Pancreas (tissue), 10 donors: Measurements from ENCODE around the gene FAF1. TPM values are rescaled to one million over a fixed set of nuclear protein-coding genes. Genes with fewer than 3 reads are reported as not detected.

Source experiments
- ATAC-seq, 4 donors: fragments of 200-7000 bp; cut with Tn5 transposase; one replicate each; pipeline versions ENCODE4 v1.8.0 to v1.9.1; 2020; ENCODE audit warnings: mild to moderate bottlenecking in 4 of 4, moderate library complexity in 4 of 4
- DNase-seq, 6 donors: peaks; one replicate each; pipeline ENCODE4 v3.0.0-alpha.2; 2020
- FAIRE-seq: peaks from 2 replicates; lab custom pipeline; 2012; peaks lifted over from hg19 to GRCh38; lab: Jason Lieb, UNC
- H3K27ac ChIP-seq, 4 donors: fragments of 200-600 bp; sonication (generic); 1 replicate in 3 of 4; 2 replicates in 1 of 4; pipeline versions ENCODE4 v1.5.0 to v1.8.0; 2020
- H3K27me3 ChIP-seq, 4 donors: fragments of 200-600 bp; one replicate each; pipeline ENCODE4 v1.8.0; 2021
- H3K36me3 ChIP-seq, 3 donors: fragments of 200-600 bp; sonication (generic) in 1 of 3; one replicate each; pipeline versions ENCODE4 v1.5.0 to v1.8.0; 2020 to 2021
- H3K4me1 ChIP-seq, 3 donors: fragments of 200-600 bp; one replicate each; pipeline ENCODE4 v1.8.0; 2021
- H3K4me3 ChIP-seq, 4 donors: fragments of 200-600 bp; sonication (generic) in 2 of 4; one replicate each; pipeline versions ENCODE4 v1.5.0 to v1.8.0; 2020 to 2021
- H3K9me3 ChIP-seq, 4 donors: fragments of 200-600 bp; one replicate each; pipeline ENCODE4 v1.8.0; 2021
- WGBS, 2 donors: extraction: QIAGEN DNeasy Blood & Tissue Kit; methylation state at CpG; one replicate each; pipeline ENCODE4 v1.1.7; 2013; 5-methylcytosine and 5-hydroxymethylcytosine counted together
- intact Hi-C, 3 donors: fragments of 100-400 bp; cut with DNase I; formaldehyde crosslinking; loops; one replicate each; pipeline versions ENCODE4 v1.11.1 to v1.14.2; 2022
- polyA plus RNA-seq, 2 donors: library from polyadenylated mRNA; stranded (reverse); fragments of 200-250 nt; gene quantifications; one replicate each; pipeline ENCODE4 v1.2.3, GENCODE V29; 2013
- total RNA-seq, 6 donors: library from RNA; stranded (reverse); fragmentation: NEBNext Ultra II Directional in 4 of 6; extraction: Animal tissue kit (Norgen Biotek cat#: 25700) in 4 of 6; gene quantifications; one replicate each; pipeline versions ENCODE4 v1.2.1 to v1.2.4, GENCODE V29; 2021 to 2023
- TF ChIP-seq, protein P1 (sequence below), 4 donors: fragments of 200-600 bp; sonication (generic) in 3 of 4; IDR thresholded peaks; one replicate each; pipeline versions ENCODE4 v1.5.0 to v1.8.0; 2021; ENCODE audit warnings: antibody characterized with exemption in 4 of 4
- donor health status: healthy with polysubstance abuse.
- donor health status: DM: no; HTN: no; CAD: no; lungs with moderate emphysema.
- donor health status: DM: no; HTN: no; CAD: no.
- donor health status: control.
- donor health status: control.
- donor health status: Bipolar disorder and iron deficiency.
- donor health status: DM: yes; HTN: yes; CAD: no.
- donor health status: DM: no; HTN: no; CAD: no.
- donor health status: DM: no; HTN: no; CAD: no.
- donor health status: DM: yes; HTN: yes; CAD: no.

Gene FAF1
- total and polyA plus RNA-seq, 8 donors, result 13.9 to 46.6 (median 37.6) TPM

GRCh38 chr1:50517488-50517887 lies 442.6 kb downstream of the FAF1 start:
- intact Hi-C loops, result no loop called here
- no peak for FAIRE-seq

DNA sequence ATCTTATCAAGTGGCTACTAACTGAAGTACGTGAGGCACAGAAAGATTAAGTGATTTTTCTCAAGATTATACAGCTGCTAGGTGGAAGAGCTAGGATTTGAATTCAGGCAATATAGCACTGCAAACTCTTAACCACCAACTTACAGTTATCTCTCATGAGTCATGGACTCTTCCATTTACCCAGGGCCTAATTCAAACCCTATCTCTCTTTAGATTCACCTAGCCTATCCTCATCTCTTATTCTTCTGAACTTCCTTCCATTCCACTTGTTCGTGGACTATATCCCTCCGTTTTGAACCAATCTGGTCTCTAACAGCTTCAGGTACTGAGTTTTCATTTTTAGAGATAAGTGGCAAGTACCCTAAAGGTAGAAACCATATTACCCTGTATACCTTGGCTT lies 444.0 kb downstream of the FAF1 start:
- intact Hi-C loops, result no loop called here
- 95 to 98% methylated on average over 3 of the region's 3 CpGs for WGBS, 2 donors
- Histone ChIP-seq H3K4me1 (no peaks in the 10 kb centered on the region), H3K27ac (no peak overlapping the region), H3K9me3 (no peaks in the 10 kb centered on the region), H3K4me3 (no peak overlapping the region), H3K27me3 (no peaks in the 10 kb centered on the region), H3K36me3 (peaks cover 0 to 6% (median 4%) of the 10 kb centered on the region in 3 donors)
- ATAC-seq (no peak), FAIRE-seq (no peak), DNase-seq (no peak)
- TF ChIP-seq, protein P1, sequence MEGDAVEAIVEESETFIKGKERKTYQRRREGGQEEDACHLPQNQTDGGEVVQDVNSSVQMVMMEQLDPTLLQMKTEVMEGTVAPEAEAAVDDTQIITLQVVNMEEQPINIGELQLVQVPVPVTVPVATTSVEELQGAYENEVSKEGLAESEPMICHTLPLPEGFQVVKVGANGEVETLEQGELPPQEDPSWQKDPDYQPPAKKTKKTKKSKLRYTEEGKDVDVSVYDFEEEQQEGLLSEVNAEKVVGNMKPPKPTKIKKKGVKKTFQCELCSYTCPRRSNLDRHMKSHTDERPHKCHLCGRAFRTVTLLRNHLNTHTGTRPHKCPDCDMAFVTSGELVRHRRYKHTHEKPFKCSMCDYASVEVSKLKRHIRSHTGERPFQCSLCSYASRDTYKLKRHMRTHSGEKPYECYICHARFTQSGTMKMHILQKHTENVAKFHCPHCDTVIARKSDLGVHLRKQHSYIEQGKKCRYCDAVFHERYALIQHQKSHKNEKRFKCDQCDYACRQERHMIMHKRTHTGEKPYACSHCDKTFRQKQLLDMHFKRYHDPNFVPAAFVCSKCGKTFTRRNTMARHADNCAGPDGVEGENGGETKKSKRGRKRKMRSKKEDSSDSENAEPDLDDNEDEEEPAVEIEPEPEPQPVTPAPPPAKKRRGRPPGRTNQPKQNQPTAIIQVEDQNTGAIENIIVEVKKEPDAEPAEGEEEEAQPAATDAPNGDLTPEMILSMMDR (IDR thresholded peaks at IDR 0.05), result no peak

More at GRCh38 chr1:50517488-50517887, 442.6 kb downstream of the FAF1 start:
- no peak for ATAC-seq
- Histone ChIP-seq H3K36me3 (peaks cover 0 to 6% (median 4%) of the 10 kb centered on the region in 3 donors), H3K27ac (no peak overlapping the region), H3K9me3 (no peaks in the 10 kb centered on the region), H3K4me1 (no peaks in the 10 kb centered on the region), H3K4me3 (no peak overlapping the region), H3K27me3 (no peaks in the 10 kb centered on the region)
- TF ChIP-seq, protein P1 (IDR thresholded peaks at IDR 0.05), result no peak
- DNase-seq, result no peak

DNA sequence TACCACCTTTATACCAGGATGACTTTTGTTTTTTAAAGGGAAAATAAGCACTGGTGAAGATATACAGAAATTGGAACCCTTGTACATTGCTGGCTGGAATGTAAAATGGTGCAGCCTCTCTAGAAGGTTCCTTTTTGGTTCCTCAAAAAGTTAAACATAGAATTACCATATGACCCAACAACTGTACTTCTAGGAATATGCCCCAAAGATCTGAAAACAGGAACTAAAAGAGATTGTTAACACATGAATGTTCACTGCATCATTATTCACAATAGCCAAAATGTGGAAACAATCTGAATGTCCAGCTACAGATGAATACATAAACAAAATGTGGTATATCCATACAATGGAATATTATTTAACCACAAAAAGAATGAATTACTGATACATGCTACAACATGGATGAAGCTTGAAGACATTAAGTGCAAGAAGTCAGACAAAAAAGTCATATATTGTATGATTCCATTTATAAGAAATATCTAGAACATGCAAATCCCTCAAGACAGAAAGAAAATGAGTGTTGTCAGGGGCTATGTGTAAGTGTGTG lies 452.0 kb downstream of the FAF1 start:
- intact Hi-C loops, result no loop called here
- no peak for DNase-seq
- Histone ChIP-seq H3K27me3 (no peaks in the 10 kb centered on the region), H3K27ac (no peak overlapping the region), H3K36me3 (peaks cover 0 to 3% (median 0%) of the 10 kb centered on the region in 3 donors), H3K4me1 (no peaks in the 10 kb centered on the region), H3K4me3 (no peak overlapping the region), H3K9me3 (no peaks in the 10 kb centered on the region)
- TF ChIP-seq, protein P1 (IDR thresholded peaks at IDR 0.05), result no peak
- no peak for FAIRE-seq
- ATAC-seq, result no peak

GRCh38 chr1:50505427-50505826 lies 454.6 kb downstream of the FAF1 start:
- H3K36me3 ChIP-seq, result no peaks in the 10 kb centered on the region
- no peak for FAIRE-seq

DNA sequence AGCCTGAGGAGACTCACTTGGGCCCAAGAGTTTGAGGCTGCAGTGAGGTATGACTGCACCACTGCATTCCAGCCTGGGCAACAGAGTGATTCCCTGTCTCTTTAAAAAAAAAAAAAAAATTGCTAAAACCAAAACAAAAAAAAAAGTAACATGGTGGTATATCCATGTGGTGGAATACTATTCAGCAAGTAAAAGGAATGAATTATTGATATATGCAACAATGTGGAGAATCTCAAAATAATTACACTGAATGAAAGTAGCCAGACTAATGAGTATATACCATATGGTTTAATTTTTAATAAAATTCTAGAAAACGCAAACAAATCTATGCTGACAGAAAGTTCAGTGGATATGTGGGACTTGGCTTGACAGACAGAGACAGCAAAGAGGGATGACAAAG lies 456.6 kb downstream of the FAF1 start:
- no peaks in the 10 kb centered on the region for H3K27me3 ChIP-seq
- H3K36me3 ChIP-seq, result no peaks in the 10 kb centered on the region
- ATAC-seq (no peak), FAIRE-seq (no peak), DNase-seq (no peak)
- H3K27ac ChIP-seq, result no peak overlapping the region
- TF ChIP-seq, protein P1 (IDR thresholded peaks at IDR 0.05), result no peak
- H3K9me3 ChIP-seq, result no peaks in the 10 kb centered on the region
- no peak overlapping the region for H3K4me3 ChIP-seq
- intact Hi-C loops, result no loop called here
- no peaks in the 10 kb centered on the region for H3K4me1 ChIP-seq
- 100% methylated on average over 1 of the region's 1 CpG for whole genome bisulfite sequencing, 2 donors

More at GRCh38 chr1:50505427-50505826, 454.6 kb downstream of the FAF1 start:
- DNase-seq (no peak), ATAC-seq (no peak)
- TF ChIP-seq, protein P1 (IDR thresholded peaks at IDR 0.05), result no peak
- H3K9me3 ChIP-seq, result no peaks in the 10 kb centered on the region
- no peak overlapping the region for H3K27ac ChIP-seq
- no peaks in the 10 kb centered on the region for H3K4me1 ChIP-seq
- no peaks in the 10 kb centered on the region for H3K27me3 ChIP-seq
- intact Hi-C loops, result no loop called here
- H3K4me3 ChIP-seq, result no peak overlapping the region
